Fibroblast of peridontal ligament (primary cell): Measurements from ENCODE around the gene TTBK2.
"Not testable (repeated sequence)": the region's sequence is repeated elsewhere in the genome, so short reads cannot be mapped to it uniquely, and the experiment has no call there.

ENCODE experiments used
- DNase-seq: peaks from one replicate; pipeline ENCODE4 v3.0.0-alpha.2; 2010; ENCODE audit errors: extremely low read depth

The TTBK2 gene

GRCh38 chr15:42826251-42826890, 94.2 kb downstream of the TTBK2 start:
- no peak for DNase-seq

GRCh38 chr15:42825599-42825998, 95.0 kb downstream of the TTBK2 start:
- no peak for DNase-seq

GRCh38 chr15:42820811-42821210, 99.8 kb downstream of the TTBK2 start:
- no peak for DNase-seq

- DNase-seq, result no peak
Observed at GRCh38 chr15:42819786-42820185, 100.8 kb downstream of the TTBK2 start.

- DNase-seq, result no peak
Observed at GRCh38 chr15:42811433-42811832, 109.1 kb downstream of the TTBK2 start.

DNA sequence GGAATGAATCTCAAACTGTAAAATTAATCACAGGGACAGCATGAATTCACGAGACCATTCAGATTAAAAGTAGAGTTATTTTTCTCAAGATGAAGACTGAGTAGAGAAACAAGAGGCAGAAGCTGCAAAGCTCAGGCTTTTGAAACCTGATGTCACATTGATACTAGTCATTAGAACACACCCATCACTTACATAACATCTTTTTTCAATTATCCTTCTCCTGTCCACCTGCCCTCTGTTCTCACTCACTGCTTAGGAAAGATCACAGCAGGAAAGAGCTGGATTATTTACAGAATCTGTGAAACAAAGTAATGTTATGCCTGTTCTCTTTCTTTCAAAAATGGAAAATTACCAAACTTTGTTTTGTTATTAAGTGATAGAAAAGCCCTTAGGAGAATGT, 111.7 kb downstream of the TTBK2 start:
- no peak for DNase-seq

GRCh38 chr15:42805266-42805665, 115.3 kb downstream of the TTBK2 start:
- no peak for DNase-seq

- DNase-seq, result no peak
Observed at GRCh38 chr15:42804739-42805138, 115.8 kb downstream of the TTBK2 start.

GRCh38 chr15:42803436-42803835, 117.1 kb downstream of the TTBK2 start:
- DNase-seq, result no peak

- no peak for DNase-seq
Observed at GRCh38 chr15:42802168-42802567, 118.4 kb downstream of the TTBK2 start.

DNA sequence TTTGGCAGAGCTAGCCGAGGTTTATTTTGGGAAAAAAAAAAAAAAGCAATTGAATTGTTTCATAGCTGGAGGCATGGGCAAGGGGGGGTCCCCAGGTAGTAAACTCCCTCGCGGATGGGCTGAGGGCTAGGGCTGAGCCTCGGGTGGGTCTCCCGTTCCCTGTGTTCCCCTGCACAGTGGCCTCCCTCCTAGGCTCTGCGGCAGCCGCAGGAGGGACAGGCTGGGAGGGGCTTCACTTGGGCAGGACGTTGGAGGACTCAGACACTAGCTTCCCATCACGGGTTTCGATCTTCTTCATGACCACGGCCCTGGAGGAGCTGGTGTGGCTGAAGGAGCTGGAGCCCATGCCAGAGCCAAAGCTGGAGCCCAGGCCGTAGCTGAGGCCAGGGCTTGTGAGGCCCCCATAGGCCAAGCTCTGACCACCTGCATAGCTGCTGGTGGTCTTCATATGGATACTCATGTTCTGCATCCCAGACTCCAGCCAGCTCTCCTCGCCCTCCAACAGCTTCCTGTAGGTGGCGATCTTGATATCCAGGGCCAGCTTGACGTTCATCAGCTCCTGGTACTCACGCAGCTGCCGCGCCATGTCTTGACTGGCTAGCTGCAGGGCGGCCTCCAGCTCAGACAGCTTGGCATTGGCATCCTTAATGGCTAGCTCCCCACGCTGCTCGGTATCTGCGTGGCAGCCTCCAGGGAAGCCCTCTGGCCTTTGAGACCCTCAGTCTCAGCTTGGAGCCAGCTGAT, 119.7 kb downstream of the TTBK2 start:
- DNase-seq, result no peak

GRCh38 chr15:42798802-42799201, 121.8 kb downstream of the TTBK2 start:
- DNase-seq, result no peak

GRCh38 chr15:42796955-42797782, 123.4 kb downstream of the TTBK2 start:
- DNase-seq, result peak; percentile 27

DNA sequence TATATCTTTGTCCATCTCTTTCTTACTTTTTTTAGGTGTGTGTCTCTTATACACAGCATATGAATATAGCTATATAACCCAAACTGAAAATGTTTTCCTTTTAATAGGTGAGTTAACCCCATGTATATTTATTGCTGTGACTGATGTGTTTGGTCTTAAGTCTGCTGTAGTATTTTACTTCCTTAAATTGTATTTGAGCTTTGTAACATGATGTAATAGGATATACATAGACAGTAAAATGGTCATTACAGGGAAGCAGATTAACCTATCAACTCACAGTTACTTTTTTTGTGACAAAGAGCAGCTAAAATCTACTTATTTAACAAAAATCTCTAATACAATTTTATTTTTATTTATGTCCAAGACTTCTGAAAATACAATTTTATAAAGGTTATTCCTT, 131.9 kb downstream of the TTBK2 start:
- DNase-seq, result no peak

GRCh38 chr15:42786978-42787377, 133.6 kb downstream of the TTBK2 start:
- no peak for DNase-seq

- no peak for DNase-seq
Observed at GRCh38 chr15:42785569-42785968, 135.0 kb downstream of the TTBK2 start.

- DNase-seq, result no peak
Observed at GRCh38 chr15:42784705-42785104, 135.9 kb downstream of the TTBK2 start.

- no peak for DNase-seq
Observed at GRCh38 chr15:42782716-42783115, 137.9 kb downstream of the TTBK2 start.

DNA sequence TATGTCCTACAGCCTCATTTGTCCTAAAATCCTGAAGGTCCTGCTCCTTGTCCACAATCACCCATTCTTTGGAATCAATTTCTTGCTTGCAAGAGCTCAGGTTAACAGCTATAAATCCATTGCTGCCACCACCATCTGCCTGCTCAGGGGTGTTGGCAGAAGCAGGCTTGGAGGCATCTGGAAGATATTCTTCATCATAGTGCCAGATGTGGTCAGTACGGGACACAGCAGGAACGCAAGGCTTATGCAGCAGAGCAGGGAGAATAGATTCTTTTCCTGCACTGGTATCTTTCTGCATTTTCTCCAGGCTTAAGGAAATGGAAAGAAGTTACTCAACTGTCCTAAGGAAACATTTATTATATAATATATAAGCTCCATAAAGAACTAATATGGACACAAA, 145.2 kb downstream of the TTBK2 start:
- DNase-seq, result no peak

GRCh38 chr15:42772901-42773300, 147.7 kb downstream of the TTBK2 start:
- DNase-seq, result no peak

- DNase-seq, result peak; percentile 17
Observed at GRCh38 chr15:42772144-42772543, 148.4 kb downstream of the TTBK2 start.

- DNase-seq, result not testable (repeated sequence)
Observed at GRCh38 chr15:42766109-42766508, 154.5 kb downstream of the TTBK2 start.
